GM13977 (cell line): ENCODE data around the gene SLC44A4.
"Not testable (repeated sequence)": the region's sequence is repeated elsewhere in the genome, so short reads cannot be mapped to it uniquely, and the experiment has no call there.

ENCODE experiments used
- DNase-seq: peaks from one replicate; pipeline ENCODE4 v3.0.0; 2012; ENCODE audit warnings: low spot score
- CTCF ChIP-seq: IDR thresholded peaks from 2 replicates; pipeline ENCODE4 v1.5.1; 2012; ENCODE audit warnings: mild to moderate bottlenecking, control low read depth; ENCODE audit not compliant: insufficient read depth; ENCODE audit errors: extremely low read depth, missing control alignments
- in situ Hi-C: fragments of 300-500 bp; cut with MboI; formaldehyde crosslinking; loops from one replicate; pipeline ENCODE4 v1.12.0; 2022; ENCODE audit warnings: low sequenced_read_pairs, low pct_unique_long_range_greater_than_20kb, mixed read lengths, inconsistent platforms; ENCODE audit not compliant: unreplicated experiment

The SLC44A4 gene

GRCh38 chr6:31919624-31920303 is 41.0 kb upstream of the SLC44A4 start:
- no peak for DNase-seq
- in situ Hi-C loops, result no loop called here
- TF ChIP-seq CTCF, result no peak

GRCh38 chr6:31918069-31918720 is 39.4 kb upstream of the SLC44A4 start:
- TF ChIP-seq CTCF, result no peak
- in situ Hi-C loops, result no loop called here
- no peak for DNase-seq

GRCh38 chr6:31915756-31916155 is 37.0 kb upstream of the SLC44A4 start:
- in situ Hi-C loops, result no loop called here
- no peak for DNase-seq
- no peak for TF ChIP-seq CTCF

GRCh38 chr6:31915351-31915750 is 36.6 kb upstream of the SLC44A4 start:
- no peak for TF ChIP-seq CTCF
- in situ Hi-C loops, result no loop called here
- DNase-seq, result no peak

- TF ChIP-seq CTCF, result no peak
- DNase-seq, result no peak
- in situ Hi-C loops, result no loop called here
Observed at GRCh38 chr6:31911826-31912585, 33.2 kb upstream of the SLC44A4 start.

GRCh38 chr6:31909298-31909697 is 30.5 kb upstream of the SLC44A4 start:
- DNase-seq, in situ Hi-C loops: not testable (repeated sequence)

GRCh38 chr6:31908791-31909190 is 30.0 kb upstream of the SLC44A4 start:
- in situ Hi-C loops, result no loop called here
- peak; percentile 81 for DNase-seq
- TF ChIP-seq CTCF, result no peak

- in situ Hi-C loops, DNase-seq: not testable (repeated sequence)
Observed at GRCh38 chr6:31908255-31908654, 29.5 kb upstream of the SLC44A4 start.
